ENCODE data around the gene GRIK3. TPM values are rescaled to one million over a fixed set of nuclear protein-coding genes. Genes with fewer than 3 reads are reported as not detected.

Gene GRIK3
- total and polyA plus RNA-seq, 2 donors (not counting 1 experiment from before 2014, with no cell fraction given), result not detected

GRCh38 chr1:36751525-36751924, 282.8 kb downstream of the GRIK3 start:
- H3K36me3 ChIP-seq (ENCODE audit: control insufficient read depth, insufficient read depth, low read length), result no peaks in the 10 kb centered on the region
- no peaks in the 10 kb centered on the region for H4K20me1 ChIP-seq (ENCODE audit: control insufficient read depth, extremely low read depth, insufficient read depth, low read length)
- no peak overlapping the region for H3K9ac ChIP-seq (ENCODE audit: insufficient read depth, low read length)
- TF ChIP-seq CTCF (conservative IDR thresholded peaks at IDR 0.05 in 1 of 2, IDR thresholded peaks at IDR 0.05 in 1 of 2; ENCODE audit: low read depth in 1 of 2, low read length in 2 of 2), result no peak
- no peak for TF ChIP-seq EZH2 (IDR thresholded peaks at IDR 0.05; ENCODE audit: low read length, missing control alignments)
- H3K4me1 ChIP-seq (ENCODE audit: control insufficient read depth, extremely low read depth, insufficient read depth, low read length), result no peaks in the 10 kb centered on the region
- no peaks in the 10 kb centered on the region for H3K79me2 ChIP-seq (ENCODE audit: control insufficient read depth, insufficient read depth, low read length)
- no peak overlapping the region for H3K4me2 ChIP-seq (ENCODE audit: extremely low read depth, insufficient read depth, low read length)
- DNase-seq (ENCODE audit: low read depth in 2 of 2), result no peak
- no peak overlapping the region for H2AFZ ChIP-seq (ENCODE audit: low read length)
- H3K9me3 ChIP-seq (ENCODE audit: control insufficient read depth, insufficient read depth, low read depth, low read length), result no peaks in the 10 kb centered on the region
- no peak overlapping the region for H3K4me3 ChIP-seq (replicated peaks in 1 of 4; ENCODE audit: control extremely low read depth in 1 of 4, insufficient read depth in 1 of 4, low read depth in 3 of 4, low read length in 4 of 4)
- H3K27ac ChIP-seq (ENCODE audit: insufficient read depth, low read length), result no peak overlapping the region
- no peaks in the 10 kb centered on the region for H3K27me3 ChIP-seq (ENCODE audit: control insufficient read depth, insufficient read depth, low read length)

- H3K9me3 ChIP-seq (ENCODE audit: control insufficient read depth, insufficient read depth, low read depth, low read length), result no peaks in the 10 kb centered on the region
- H3K4me2 ChIP-seq (ENCODE audit: extremely low read depth, insufficient read depth, low read length), result no peak overlapping the region
Measured at GRCh38 chr1:36748466-36748865, 285.8 kb downstream of the GRIK3 start.

More at GRCh38 chr1:36748466-36748865, 285.8 kb downstream of the GRIK3 start:
- H3K36me3 ChIP-seq (ENCODE audit: control insufficient read depth, insufficient read depth, low read length), result no peaks in the 10 kb centered on the region
- no peak overlapping the region for H3K27ac ChIP-seq (ENCODE audit: insufficient read depth, low read length)
- TF ChIP-seq CTCF (conservative IDR thresholded peaks at IDR 0.05 in 1 of 2, IDR thresholded peaks at IDR 0.05 in 1 of 2; ENCODE audit: low read depth in 1 of 2, low read length in 2 of 2), result no peak
- TF ChIP-seq EZH2 (IDR thresholded peaks at IDR 0.05; ENCODE audit: low read length, missing control alignments), result no peak
- no peaks in the 10 kb centered on the region for H3K4me1 ChIP-seq (ENCODE audit: control insufficient read depth, extremely low read depth, insufficient read depth, low read length)
- no peak for DNase-seq (ENCODE audit: low read depth in 2 of 2)
- H4K20me1 ChIP-seq (ENCODE audit: control insufficient read depth, extremely low read depth, insufficient read depth, low read length), result no peaks in the 10 kb centered on the region
- H2AFZ ChIP-seq (ENCODE audit: low read length), result no peak overlapping the region
- no peaks in the 10 kb centered on the region for H3K27me3 ChIP-seq (ENCODE audit: control insufficient read depth, insufficient read depth, low read length)
- H3K9ac ChIP-seq (ENCODE audit: insufficient read depth, low read length), result no peak overlapping the region
- no peaks in the 10 kb centered on the region for H3K79me2 ChIP-seq (ENCODE audit: control insufficient read depth, insufficient read depth, low read length)
- no peak overlapping the region for H3K4me3 ChIP-seq (replicated peaks in 1 of 4; ENCODE audit: control extremely low read depth in 1 of 4, insufficient read depth in 1 of 4, low read depth in 3 of 4, low read length in 4 of 4)

Data from fibroblast of lung (primary cell).